Measurements from ENCODE around the gene GPR162.

DNA sequence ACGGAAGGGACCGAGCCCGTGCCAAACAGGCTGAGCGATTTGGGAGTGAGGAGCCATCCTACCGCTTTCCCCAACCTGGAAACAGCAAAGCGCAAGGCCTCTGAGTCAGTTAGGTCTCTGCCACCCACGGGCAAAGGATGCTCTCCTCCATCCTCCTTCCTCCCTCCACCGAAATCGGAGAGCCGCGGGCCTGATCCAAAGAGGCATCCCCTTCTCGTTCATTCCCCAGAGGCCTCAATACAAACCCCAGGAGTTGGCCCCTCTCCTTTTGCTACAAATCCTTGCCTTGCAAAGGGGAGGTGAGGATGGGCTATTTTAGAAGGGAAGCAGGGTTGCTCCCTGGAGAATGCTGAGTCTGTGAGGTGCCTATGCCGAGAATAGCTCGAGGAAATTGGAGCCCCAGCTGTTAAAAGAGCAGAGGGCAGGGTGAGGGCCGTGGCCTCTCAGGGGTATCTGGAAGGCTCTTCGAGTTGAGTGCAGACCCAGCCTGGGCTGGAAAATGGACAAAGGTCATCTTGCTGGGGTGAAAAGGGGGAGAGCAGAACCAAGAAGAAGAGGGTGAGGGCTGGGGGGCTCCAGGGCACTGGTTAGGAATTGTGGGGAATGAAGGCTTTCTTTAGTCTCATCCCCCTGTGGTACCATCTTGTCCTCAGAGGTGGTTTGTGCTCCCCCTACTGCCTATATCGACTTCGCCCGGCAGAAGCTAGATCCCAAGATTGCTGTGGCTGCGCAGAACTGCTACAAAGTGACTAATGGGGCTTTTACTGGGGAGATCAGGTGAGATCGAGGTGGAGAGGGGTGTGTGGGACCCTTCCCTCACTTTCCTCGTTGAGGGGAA is 46.8 kb downstream of the GPR162 start:
- TF ChIP-seq, protein P1, sequence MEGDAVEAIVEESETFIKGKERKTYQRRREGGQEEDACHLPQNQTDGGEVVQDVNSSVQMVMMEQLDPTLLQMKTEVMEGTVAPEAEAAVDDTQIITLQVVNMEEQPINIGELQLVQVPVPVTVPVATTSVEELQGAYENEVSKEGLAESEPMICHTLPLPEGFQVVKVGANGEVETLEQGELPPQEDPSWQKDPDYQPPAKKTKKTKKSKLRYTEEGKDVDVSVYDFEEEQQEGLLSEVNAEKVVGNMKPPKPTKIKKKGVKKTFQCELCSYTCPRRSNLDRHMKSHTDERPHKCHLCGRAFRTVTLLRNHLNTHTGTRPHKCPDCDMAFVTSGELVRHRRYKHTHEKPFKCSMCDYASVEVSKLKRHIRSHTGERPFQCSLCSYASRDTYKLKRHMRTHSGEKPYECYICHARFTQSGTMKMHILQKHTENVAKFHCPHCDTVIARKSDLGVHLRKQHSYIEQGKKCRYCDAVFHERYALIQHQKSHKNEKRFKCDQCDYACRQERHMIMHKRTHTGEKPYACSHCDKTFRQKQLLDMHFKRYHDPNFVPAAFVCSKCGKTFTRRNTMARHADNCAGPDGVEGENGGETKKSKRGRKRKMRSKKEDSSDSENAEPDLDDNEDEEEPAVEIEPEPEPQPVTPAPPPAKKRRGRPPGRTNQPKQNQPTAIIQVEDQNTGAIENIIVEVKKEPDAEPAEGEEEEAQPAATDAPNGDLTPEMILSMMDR (IDR thresholded peaks at IDR 0.05), result no peak
- no peak for TF ChIP-seq POLR2A (IDR thresholded peaks at IDR 0.05)
